Inferior parietal cortex (tissue), 1 donor: Measurements from ENCODE around the gene ACVR1.
"Not testable (repeated sequence)": the region's sequence is repeated elsewhere in the genome, so short reads cannot be mapped to it uniquely, and the experiment has no call there.

ENCODE experiments used
- DNase-seq: peaks from one replicate; pipeline ENCODE4 v3.0.0-alpha.2; 2016; ENCODE audit errors: extremely low spot score

Gene ACVR1

DNA sequence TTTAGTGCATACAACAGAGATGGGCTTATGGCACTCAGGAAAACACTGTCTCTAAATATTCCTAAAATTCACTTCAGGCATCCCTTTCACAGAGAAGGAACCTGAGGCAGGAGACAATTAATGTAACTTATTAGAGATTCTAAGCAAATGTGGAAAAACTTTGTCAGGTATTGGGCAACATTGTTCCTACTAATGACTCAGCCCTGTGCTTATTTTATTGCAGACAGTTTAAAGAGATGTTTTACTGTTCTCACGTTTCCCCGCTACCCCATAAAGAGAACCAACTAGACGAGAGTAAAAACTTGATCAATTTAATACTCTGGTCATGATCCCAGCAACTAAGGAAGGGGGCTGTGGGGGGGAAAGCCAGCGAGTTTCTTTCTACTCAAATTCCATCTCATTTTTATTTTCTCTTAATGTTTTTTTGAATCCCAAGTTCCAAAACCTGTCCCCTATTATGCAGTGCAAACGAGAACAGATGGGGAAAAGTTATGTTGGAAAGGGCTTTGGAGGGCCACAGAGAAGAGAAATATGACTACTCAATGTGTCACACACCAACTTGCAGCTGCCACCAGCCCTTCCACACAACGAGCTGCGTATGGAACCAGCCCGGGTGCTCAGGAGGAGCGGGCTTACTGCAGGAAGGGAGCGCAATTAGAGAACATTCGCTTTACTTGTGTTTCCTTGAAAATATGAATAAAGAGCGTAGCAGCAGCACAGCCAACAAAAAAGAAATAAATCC, 18.7 kb upstream of the ACVR1 start:
- no peak for DNase-seq

DNA sequence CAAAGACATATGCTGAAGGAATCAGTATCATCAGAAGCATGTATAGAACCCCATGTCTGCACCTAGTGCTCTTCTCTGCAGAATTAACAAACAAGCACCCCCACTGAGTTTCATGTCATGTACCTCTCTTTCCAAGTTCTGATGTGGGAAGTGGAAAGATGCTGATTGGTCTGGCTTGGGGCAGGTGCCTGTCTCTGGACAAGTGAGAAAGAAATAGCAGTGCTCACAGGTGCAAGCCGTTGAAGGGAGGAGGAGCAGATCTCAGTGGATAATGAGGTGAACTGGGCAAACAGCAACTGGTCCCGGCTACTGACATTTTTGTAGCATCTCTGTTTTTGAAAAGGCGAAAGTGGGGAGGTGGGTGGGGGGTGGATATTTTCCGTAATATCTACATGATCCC, 17.5 kb upstream of the ACVR1 start:
- DNase-seq = no peak

DNA sequence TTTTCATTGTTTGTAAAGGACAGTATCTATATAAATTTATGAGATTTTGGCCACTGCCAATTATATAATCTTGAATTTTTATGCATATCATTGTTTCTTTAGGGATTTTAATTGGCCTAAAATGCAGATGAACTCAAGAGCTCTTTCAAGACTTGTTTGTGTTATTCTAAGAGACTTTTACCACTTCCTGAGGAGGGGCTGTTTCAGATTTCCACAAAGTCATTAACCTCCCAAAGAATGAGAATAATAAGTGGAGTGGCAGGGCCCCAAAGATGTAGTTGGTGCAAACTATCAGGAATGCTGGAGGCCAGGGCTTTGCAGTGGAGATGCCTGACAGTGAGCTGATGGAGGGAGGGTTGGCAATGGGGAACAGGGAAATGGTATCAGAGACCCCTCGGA, 15.5 kb upstream of the ACVR1 start:
- DNase-seq = no peak

DNA sequence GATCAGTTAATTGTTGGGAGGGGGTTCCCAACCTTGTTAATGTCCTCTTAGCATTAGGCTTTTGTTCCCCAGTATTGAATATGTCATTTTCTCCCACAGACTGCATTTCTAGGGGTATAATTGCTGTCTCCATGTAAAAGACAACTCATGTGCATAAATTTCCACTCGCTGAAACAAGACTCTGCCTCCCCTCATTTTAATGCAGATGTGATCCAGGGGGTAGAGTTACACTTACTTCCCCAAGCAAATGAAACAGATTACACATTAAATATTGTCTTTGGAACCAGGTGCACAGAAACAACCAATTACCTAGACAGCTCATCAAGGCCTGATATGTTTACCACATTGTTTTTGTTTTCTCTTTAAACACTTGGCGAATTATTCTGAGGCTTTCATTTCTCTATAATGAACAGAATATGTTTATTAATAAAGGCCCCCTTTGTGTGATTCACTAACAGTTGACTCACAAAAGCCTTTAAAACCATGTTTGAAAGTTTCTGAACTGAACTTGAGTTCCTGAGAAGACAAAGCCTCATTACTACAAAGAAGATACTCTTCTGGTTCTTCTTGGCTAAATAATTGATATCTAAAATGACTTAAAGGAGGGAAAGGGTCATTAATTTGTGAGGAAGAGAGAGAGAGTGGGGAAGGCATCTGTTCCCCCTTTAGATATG, 15.0 kb upstream of the ACVR1 start:
- DNase-seq = no peak

DNA sequence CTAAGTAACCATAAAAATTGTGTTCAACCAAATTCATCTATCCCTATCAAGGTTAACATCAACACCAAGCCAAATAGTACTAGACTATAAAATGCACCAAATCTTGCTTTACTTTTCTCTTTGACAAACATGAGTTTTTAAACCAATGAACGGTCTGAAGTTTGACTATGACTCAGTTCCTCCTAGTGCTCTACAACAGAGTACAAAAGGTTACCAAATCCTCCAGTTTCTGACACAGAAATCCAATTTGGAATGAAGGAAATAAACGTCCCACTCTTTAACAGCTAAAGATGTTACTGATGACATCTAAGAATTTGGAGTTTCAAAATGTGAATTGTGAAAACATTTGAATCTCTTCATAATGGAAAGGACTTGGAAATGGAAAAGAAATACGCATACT, 11.8 kb upstream of the ACVR1 start:
- DNase-seq = no peak

DNA sequence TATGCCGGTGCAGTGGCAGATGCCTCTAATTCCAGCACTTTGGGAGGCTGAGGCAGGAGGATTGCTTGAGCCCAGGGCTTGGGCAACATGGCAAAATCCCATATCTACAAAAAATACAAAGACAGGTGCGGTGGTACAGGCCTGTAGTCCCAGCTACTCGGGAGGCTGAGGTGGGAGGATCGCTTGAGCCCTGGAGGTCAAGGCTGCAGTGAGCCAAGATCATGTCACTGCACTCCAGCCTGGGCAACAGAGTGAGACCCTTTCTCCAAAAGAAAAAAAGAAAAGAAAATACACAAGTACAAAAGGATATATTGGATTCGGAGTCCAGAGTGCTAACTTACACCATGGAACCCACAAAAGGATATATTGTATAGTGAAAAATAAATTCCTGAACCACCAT, 8.4 kb upstream of the ACVR1 start:
- not testable (repeated sequence) for DNase-seq

DNA sequence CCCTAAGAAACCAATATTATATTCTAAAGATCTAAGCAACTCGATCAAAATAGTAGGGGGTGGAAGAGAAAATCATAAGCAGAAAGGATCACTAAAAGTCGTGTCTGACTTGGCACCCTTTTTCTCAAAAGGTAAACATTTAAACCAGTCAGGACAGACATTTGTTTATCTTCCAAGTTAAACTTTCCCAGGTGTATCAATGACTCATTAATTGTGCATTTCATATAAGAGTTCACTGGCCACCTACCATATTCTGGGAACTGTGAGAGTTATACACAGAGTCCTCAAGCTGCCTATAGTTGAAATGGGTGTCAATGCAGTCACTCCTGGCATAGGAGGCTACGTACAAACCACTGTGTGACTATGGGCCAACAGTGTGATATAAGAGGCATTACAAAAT, 4.8 kb upstream of the ACVR1 start:
- no peak for DNase-seq

DNA sequence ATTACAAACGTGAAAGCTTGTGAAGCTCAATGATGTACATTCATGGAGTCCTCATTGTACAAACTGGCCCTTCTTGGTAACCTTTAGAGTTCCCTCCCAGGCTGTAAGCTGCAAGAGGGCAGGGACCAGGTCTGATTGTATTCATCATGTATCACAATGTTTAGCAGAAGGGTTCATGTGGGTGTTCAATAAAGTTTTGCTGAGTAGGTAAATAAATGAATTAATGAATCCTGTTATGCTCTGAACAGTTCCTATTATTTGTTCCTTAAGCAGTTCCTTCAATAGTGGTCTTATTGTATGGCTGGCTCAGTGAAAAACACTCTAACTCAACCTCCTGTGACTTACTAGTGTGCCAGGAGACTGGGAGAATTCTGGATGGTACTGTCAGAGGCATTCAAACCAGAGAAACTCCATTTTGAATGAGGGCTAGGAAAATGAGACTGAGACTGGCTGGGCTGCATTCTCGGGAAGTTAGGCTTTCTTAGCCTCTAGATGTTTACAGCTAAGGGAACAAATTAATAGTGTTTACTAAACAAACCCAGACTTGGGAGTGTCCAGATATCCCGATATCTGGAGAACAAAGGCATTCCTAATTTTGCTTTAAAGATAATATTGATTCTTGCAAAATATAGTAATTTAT, 1.8 kb upstream of the ACVR1 start:
- no peak for DNase-seq

DNA sequence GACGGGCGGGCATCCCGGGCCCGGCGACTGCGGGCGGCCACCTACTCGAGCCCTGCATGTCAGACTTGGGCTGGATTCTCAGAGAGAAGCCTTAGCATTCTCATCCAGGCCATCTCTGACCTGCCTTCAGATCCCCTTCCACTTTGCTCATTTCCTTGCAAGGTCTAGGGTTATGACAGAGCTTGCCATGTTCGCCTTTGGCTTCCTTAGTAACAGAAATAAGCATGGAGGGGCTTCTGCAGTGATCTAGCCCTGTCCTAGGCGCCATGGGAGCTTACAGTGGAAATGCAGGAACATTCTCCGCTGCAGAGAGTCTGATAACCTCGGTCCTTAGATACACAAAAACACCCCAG, 632 bp upstream of the ACVR1 start:
- DNase-seq = no peak

DNA sequence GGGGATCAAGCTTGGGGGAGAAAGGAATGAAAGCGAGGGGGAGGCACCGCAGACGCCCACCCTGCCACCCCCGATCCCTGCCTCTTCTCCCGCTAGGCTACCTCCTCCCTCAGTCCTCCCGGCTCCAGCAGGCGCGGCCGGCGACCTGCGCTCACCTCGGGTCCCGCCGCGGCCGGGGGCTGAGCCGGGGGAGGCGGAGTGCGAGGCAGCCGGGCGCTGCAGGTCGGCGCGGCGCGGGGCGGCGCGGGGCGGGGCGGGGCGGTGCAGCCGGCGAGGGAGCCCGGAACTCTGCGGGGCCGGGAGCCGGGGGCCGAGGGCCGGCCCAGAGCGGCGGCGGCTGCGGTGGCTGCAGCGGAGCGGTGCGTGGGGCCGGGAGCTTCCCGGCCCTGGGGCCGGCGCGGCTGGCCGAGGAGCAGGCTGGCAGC, 477 bp downstream of the ACVR1 start:
- DNase-seq = no peak

DNA sequence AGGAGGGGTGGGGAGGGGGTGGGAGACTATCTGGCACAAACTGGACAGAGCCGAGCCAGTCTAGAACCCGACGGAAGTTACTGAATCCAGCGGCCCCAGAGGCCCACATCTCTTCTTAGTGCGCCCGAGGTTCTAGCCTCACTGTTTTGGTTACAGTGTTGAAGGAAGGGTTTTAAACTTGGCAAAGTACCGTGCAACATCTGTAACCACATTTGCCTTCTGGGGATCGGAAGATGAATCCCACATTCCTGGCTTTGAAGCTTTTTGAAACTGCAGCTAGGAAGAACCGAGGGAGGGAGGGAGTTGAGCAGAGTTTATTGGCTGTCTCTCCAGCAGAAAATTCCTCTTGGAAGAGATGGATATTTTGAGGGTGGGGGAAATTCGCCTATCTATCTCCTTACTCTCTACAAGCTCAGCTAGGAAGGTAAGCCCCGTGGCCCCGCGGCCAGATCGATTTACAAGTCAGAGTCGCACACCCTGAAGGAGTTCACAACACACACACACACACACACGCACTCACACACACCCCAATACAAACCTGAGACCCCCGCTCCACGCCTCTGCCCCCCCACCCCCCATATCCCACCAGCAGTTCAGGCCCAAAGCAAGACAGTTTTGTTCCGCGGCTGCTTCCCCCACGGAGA, 1.0 kb downstream of the ACVR1 start:
- DNase-seq = no peak

DNA sequence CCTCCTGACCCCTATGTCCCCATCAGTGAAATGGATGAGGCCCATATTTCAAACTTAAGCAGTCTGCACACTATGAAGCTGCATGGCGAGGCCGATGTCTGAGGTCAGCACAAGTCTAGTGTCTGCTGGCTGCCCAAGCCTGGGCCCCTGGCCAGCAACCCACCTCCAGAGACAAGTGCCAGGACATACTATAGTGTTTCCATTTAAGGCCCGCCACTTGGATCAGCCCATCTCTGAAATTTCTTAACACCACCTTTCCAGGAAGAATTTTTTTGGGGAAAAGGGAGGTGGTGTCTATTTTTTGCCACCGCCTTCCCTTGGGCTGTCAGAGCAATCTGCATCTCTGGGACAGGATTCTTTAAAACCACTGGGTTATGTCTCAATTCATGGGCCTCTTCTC, 1.8 kb downstream of the ACVR1 start:
- no peak for DNase-seq

DNA sequence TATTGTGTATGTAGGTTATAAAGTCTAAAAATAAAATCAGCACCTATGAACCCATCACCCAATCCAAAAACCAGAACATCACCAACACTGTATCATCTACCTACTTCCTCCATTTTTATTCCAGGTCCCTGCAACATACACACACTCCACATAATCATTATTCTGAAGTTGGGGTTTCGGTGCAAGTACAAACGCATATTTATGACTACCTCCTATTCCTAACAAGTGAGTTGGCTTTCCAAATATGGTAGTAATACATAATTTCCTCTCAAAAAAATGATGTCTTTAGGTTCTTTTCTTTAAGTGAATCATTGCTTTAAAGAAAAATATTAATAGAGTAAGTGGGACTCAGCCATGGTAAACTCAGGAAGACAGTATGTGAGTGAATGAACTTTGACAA, 3.3 kb downstream of the ACVR1 start:
- no peak for DNase-seq

DNA sequence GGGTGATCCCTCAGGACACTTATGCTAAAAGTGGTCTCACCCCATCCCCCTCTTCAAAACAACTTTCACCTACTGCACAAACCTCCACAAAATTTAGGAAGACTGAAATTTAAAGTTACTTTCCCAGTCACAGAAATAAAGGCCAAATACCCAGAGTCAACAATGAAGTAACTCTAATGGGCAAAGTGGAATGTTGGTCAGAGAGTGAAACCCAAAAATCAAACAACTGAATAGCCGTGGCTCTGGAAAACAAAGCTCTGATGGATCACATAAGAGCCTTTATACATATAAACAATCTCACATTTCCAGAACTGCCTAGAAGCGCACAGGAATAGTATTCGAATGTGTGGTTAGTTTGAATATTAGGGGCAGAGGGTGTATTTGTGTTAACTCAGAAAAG, 4.7 kb downstream of the ACVR1 start:
- DNase-seq = no peak

DNA sequence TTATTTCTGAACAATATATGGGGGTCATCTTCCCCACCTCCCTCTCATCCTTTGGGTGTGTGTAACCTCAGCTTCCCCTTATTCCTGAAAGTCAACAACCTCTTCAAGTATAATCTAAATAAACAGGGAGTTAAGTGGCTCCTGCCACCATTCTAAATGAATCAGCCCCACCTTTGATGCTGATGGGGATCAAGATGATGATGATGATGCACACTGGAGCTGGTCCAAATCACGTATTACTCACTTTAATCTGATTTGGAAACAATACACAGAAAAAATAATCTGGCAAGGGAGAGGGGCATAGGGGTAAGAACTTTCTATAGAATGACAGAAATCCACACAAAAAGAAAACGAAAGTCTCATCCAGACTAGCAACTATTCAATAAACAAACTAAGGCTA, 7.1 kb downstream of the ACVR1 start:
- no peak for DNase-seq

DNA sequence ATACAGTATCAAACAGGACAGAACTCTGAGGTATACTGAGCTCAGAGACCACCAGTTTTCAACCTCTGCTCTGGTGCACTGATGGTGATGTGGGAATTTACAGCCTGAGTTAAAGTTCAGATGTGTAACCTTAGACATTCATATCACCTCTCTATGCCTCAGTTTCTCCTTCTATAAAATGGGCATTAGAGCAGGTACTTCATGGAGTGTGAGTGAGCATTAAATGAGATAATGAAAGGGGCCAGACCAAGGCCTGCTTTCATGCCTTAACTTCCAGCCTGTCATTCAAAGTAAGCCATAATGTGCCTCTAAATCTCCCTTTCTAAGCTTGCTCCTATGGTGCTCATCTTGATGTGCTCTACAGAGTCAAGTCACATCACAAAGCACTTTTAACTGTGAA, 8.4 kb downstream of the ACVR1 start:
- DNase-seq = no peak

DNA sequence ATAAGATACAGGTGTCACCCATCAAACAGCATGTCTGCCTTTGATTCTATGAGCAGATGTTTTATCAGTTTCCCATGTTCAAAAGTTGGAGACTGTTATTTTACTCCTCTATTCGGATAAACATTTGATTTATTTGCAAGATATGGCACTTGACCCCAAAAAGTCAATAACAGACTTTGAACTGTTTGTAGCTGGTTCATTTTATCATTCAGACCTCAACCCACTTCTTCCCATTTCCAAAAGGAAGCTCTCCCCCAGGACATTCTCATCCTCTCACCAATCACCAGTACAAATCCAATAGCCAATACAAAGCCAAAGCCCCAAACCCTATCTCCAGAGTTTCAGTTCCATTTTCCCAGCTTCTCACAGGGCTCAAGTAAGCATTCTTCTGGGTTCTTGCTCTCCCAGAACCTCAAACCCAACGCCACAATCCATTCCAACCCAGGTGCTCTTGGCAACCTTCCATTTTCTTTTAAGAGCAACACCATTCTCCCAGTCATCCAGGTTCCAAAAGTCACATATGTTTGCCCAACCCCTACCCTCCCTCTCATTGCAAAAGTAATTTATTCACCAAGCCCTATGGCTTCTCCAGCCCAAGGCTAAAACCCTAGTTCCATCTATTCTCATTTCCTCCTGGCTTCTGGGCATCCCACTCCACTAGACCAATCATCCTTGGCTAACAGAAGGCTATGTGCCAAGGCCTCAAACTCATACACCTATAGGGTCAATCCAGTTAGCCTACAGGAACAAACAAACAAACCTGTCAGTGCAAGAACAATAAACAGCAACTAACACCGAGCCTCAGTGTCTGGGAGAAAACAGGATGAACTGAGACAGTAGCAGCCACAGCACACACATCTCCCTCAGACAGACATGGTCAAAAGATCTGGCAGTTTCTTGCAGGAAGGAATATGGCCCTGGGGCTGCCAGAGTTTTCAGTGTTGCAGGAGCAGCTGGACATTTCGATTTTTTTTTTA, 9.2 kb downstream of the ACVR1 start:
- DNase-seq = no peak

DNA sequence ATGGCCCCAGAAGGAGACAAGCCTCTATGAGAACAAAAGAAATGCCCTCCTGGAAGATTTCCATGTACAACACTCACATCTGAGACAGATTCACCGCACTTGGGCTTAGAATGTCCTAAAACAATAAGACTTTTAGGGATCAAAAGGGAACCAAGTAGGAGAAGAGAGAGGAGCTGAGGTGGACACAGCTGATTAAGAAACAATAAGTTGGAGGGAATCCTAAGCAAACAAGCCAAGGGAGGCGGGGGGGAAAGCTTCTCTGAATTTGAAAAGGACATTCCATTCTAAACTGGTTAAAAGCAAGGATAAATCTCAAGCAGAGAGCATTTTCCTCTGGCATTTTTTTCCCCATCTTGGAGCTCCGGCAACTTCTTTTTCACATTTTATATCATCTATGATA, 9.9 kb downstream of the ACVR1 start:
- DNase-seq = no peak

DNA sequence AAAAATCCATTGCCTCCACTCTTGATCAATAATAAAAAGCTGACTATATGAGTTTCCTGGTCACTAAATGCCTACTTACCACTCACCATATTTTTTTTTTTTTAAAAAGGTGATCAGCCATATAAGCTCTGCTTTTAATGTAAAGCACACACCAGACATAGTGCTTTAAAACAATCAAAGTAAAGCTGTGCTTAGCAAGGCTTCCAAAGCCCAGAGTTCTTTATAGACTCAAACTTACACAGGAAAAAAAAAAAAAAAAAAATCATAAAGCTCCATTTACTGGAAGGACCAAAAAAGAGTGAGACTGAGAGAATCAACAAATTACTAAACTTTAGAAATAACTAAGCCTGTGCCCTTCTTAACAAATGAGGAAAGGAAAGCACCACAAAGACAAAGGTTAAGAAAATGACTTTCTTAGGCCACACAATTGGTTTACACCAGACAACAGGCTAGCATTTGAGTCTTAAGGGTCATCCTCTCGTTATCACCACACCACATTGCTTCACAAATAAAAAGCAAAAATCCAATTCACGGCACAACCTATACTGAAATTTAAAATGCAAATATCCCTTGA, 11.2 kb downstream of the ACVR1 start:
- DNase-seq = no peak

DNA sequence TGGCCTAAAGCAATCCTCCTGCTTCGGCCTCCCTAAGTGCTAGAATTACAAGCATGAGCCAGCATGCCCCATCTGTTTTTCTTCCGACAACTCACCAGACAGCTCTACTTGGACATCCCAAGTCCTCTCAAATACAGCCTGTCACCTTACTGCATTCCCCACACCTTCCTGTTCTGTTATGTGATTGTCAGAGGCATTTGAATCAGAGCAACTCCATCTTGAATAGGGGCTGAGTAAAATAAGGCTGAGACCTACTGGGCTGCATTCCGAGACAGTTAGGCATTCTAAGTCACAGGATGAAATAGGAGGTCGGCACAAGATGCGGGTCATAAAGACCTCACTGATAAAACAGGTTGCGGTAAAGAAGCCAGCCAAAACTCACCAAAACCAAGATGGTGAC, 17.3 kb downstream of the ACVR1 start:
- no peak for DNase-seq

DNA sequence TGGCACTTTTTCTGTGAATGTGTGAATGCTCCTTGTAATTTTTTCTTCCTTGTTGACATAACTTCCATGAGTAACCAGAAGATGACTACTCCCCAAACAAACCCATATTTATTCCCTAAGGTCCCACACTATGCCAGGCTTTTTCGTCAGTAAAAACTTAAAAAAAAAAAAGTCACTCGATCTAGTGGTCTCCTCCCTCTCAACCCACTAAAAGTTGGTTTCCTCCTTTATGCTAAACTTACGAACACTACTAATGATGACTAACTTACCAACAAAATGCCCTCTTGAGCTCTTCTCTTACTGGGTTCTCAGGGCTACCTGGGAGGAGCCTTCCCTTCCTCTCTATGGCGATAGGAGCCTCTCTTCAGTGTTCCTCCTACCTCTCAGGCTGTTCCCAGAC, 18.2 kb downstream of the ACVR1 start:
- no peak for DNase-seq
